B cell (primary cell): ENCODE measurements around the gene KRI1. TPM values are rescaled to one million over a fixed set of nuclear protein-coding genes. Genes with fewer than 3 reads are reported as not detected.

Source experiments
- ATAC-seq: fragments of 200-7000 bp; cut with Tn5 transposase; one replicate; pipeline ENCODE4 v1.10.0; 2021; ENCODE audit warnings: low read depth, mild to moderate bottlenecking, moderate number of reproducible peaks, moderate library complexity
- CTCF ChIA-PET: fragments of 350-600 bp; sonication (Branson Sonifier 250); formaldehyde crosslinking; loops from one replicate; lab custom pipeline; 2021; ENCODE audit warnings: antibody characterized with exemption, inconsistent platforms; lab: Charles Lee
- POLR2A ChIA-PET: fragments of 350-600 bp; sonication (Branson Sonifier 250); formaldehyde crosslinking; loops from one replicate; lab custom pipeline; 2021; ENCODE audit warnings: antibody characterized with exemption; lab: Charles Lee
- DNase-seq: peaks from one replicate; pipeline ENCODE4 v3.0.0; 2013
- H2AFZ ChIP-seq: 2 replicates; pipeline ENCODE4 v1.6.1; 2012; ENCODE audit warnings: mild to moderate bottlenecking, low read depth, low read length; ENCODE audit not compliant: insufficient read depth, poor library complexity, severe bottlenecking
- H3K27ac ChIP-seq, 2 donors: 1 replicate in 1 of 2; 2 replicates in 1 of 2; pipeline ENCODE4 v1.5.1; 2012 to 2013; ENCODE audit warnings: low read length in 2 of 2, mild to moderate bottlenecking in 2 of 2, moderate library complexity in 1 of 2
- H3K27me3 ChIP-seq, 4 experiments: fragments of 200-600 bp in 1 of 4; sonication (generic) in 1 of 4; replicated peaks in 1 of 4; 1 replicate in 2 of 4; 2 replicates in 2 of 4; pipeline versions ENCODE4 v1.6.1 to v1.7.0; 2013 to 2016; ENCODE audit warnings: low read length in 3 of 4, mild to moderate bottlenecking in 2 of 4, mixed read lengths in 1 of 4, moderate library complexity in 1 of 4; ENCODE audit not compliant: insufficient read depth in 4 of 4, control insufficient read depth in 3 of 4; ENCODE audit errors: control extremely low read depth in 1 of 4
- H3K36me3 ChIP-seq, 2 experiments: replicated peaks in 1 of 2; 1 replicate in 1 of 2; 2 replicates in 1 of 2; pipeline versions ENCODE4 v1.6.1 to v1.7.1; 2013; ENCODE audit warnings: low read length in 1 of 2; ENCODE audit not compliant: insufficient read depth in 2 of 2, control insufficient read depth in 1 of 2; ENCODE audit errors: control extremely low read depth in 1 of 2, extremely low read depth in 1 of 2
- H3K4me1 ChIP-seq, 2 donors: fragments of 200-600 bp in 1 of 2; sonication (generic) in 1 of 2; 1 replicate in 1 of 2; 2 replicates in 1 of 2; pipeline versions ENCODE4 v1.5.1 to v1.6.1; 2013 to 2017; ENCODE audit warnings: low read length in 2 of 2; ENCODE audit not compliant: control insufficient read depth in 2 of 2, insufficient read depth in 2 of 2
- H3K4me2 ChIP-seq: replicated peaks from 2 replicates; pipeline ENCODE3; 2012; ENCODE audit warnings: mild to moderate bottlenecking, low read depth, low read length; ENCODE audit not compliant: poor library complexity, severe bottlenecking
- H3K4me3 ChIP-seq, 5 experiments: fragments of 200-600 bp in 1 of 5; sonication (generic) in 1 of 5; 1 replicate in 3 of 5; 2 replicates in 2 of 5; pipeline versions ENCODE4 v1.5.1 to v1.7.0; 2011 to 2016; ENCODE audit warnings: low read length in 4 of 5, mild to moderate bottlenecking in 4 of 5, low read depth in 2 of 5, control low read depth in 1 of 5, moderate library complexity in 1 of 5; ENCODE audit not compliant: insufficient read depth in 1 of 5; ENCODE audit errors: control extremely low read depth in 1 of 5, extremely low read depth in 1 of 5
- H3K79me2 ChIP-seq: fragments of 200-600 bp; sonication (generic); one replicate; pipeline ENCODE4 v1.6.0; 2016; ENCODE audit warnings: low read length; ENCODE audit not compliant: control insufficient read depth, insufficient read depth
- H3K9ac ChIP-seq: fragments of 200-600 bp; sonication (generic); 2 replicates; pipeline ENCODE4 v1.6.1; 2017; ENCODE audit warnings: mild to moderate bottlenecking, low read length, moderate library complexity
- H3K9me3 ChIP-seq, 3 donors: one replicate each; pipeline versions ENCODE4 v1.6.1 to v1.7.1; 2013; ENCODE audit warnings: low read length in 2 of 3; ENCODE audit not compliant: control insufficient read depth in 2 of 3, insufficient read depth in 1 of 3; ENCODE audit errors: control extremely low read depth in 1 of 3
- H4K20me1 ChIP-seq: 2 replicates; pipeline ENCODE4 v1.6.0; 2012; ENCODE audit warnings: mild to moderate bottlenecking, low read length; ENCODE audit not compliant: insufficient read depth, control insufficient read depth, poor library complexity, severe bottlenecking
- H3K27ac Mint-ChIP-seq: one replicate; pipeline ENCODE4 v1.8.0; 2021; ENCODE audit warnings: mixed read lengths
- H3K27me3 Mint-ChIP-seq: one replicate; pipeline ENCODE4 v1.8.0; 2021; ENCODE audit warnings: mixed read lengths
- H3K4me1 Mint-ChIP-seq: one replicate; pipeline ENCODE4 v1.8.0; 2021; ENCODE audit warnings: mixed read lengths
- H3K4me3 Mint-ChIP-seq: one replicate; pipeline ENCODE4 v1.8.0; 2021; ENCODE audit warnings: mixed read lengths
- H3K9me3 Mint-ChIP-seq: one replicate; pipeline ENCODE4 v1.8.0; 2022; ENCODE audit warnings: mixed read lengths; ENCODE audit not compliant: insufficient read depth
- EZH2 ChIP-seq: IDR thresholded peaks from 2 replicates; pipeline ENCODE4 v1.6.1; 2012; ENCODE audit warnings: borderline replicate concordance, low read depth, mild to moderate bottlenecking, moderate library complexity, low read length; ENCODE audit not compliant: insufficient read depth, poor library complexity, severe bottlenecking
- WGBS: methylation state at CpG from one replicate; pipeline ENCODE4 v1.1.5; 2013; ENCODE audit warnings: missing lambda C conversion rate; ENCODE audit not compliant: insufficient coverage; 5-methylcytosine and 5-hydroxymethylcytosine counted together
- intact Hi-C: fragments of 100-400 bp; cut with micrococcal nuclease; formaldehyde crosslinking; loops from one replicate; pipeline ENCODE4 v1.10.0; 2022
- polyA plus RNA-seq: library from polyadenylated mRNA; depleted of rRNA; stranded (reverse); fragments of >200 nt; gene quantifications from 2 replicates; pipeline ENCODE4 v1.2.3, GENCODE V29; 2012
- total RNA-seq, 2 donors: library from RNA; stranded (reverse); fragments of 120-200 nt in 1 of 2; gene quantifications; 1 replicate in 1 of 2; 2 replicates in 1 of 2; pipeline versions ENCODE4 v1.2.3 to v1.2.4, GENCODE V29; 2013 to 2022
- TF ChIP-seq, protein P1 (sequence below): fragments of 200-600 bp; IDR thresholded peaks from one replicate; pipeline ENCODE4 v1.8.0; 2022; ENCODE audit warnings: antibody characterized with exemption, mild to moderate bottlenecking

Gene KRI1
- total and polyA plus RNA-seq, 2 donors (not counting 1 experiment from before 2014, with no cell fraction given), result 46.7 to 62.8 TPM

DNA sequence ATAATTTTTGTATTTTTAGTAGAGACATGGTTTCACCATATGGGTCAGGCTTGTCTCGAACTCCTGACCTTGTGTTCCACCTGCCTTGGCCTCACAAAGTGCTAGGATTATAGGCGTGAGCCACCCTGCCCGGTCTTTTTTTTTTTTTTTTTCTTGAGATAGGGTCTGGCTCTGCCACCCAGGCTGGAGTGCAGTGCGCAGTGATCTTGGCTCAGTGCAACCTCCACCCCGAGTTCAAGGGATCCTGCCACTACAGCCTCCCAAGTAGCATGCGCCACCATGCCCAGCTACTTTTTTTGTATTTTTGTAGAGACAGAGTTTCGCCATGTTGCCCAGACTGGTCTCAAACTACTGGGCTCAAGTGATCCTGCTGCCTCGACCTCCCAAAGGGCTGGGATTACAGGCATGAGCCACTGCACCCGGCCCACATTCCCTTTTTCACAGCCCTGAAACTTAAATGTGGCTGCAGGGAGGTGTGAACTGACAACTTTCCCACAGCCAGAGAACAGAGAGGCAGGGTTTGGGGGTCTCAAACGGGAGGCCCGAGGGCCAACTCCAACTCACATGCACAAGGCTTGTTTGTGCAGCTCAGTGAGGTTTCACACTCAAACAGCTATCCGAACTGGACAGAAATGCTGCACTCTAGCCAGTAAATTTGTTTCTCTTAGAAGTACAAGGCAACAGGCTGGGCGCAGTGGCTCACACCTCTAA lies 44.2 kb downstream of the KRI1 start:
- H3K4me1 Mint-ChIP-seq, result peaks cover 20% of the 10 kb centered on the region
- no peak overlapping the region for H3K27ac Mint-ChIP-seq
- Histone ChIP-seq H3K4me2 (no peak overlapping the region), H3K4me3 (no peak overlapping the region), H3K36me3 (no peaks in the 10 kb centered on the region), H3K79me2 (no peaks in the 10 kb centered on the region), H3K4me1 (peaks cover 25 to 27% of the 10 kb centered on the region in 2 donors), H4K20me1 (no peaks in the 10 kb centered on the region), H3K9me3 (peaks cover 0 to 8% (median 0%) of the 10 kb centered on the region in 3 donors), H3K9ac (no peak overlapping the region), H3K27me3 (peaks cover 0 to 46% (median 18%) of the 10 kb centered on the region in 4 experiments), H2AFZ (no peak overlapping the region), H3K27ac (no peak overlapping the region)
- ChIA-PET POLR2A (no interaction called here), CTCF (interaction anchor here (0.6 to 1.2 kb wide), 2 partner anchors 14 to 124 kb away, joined by 3 to 6 read pairs; no protein-coding TSS in a partner anchor)
- DNase-seq (no peak), ATAC-seq (no peak)
- no peak overlapping the region for H3K4me3 Mint-ChIP-seq
- H3K27me3 Mint-ChIP-seq, result peaks cover 26% of the 10 kb centered on the region
- intact Hi-C loops, result no loop called here
- TF ChIP-seq, protein P1, sequence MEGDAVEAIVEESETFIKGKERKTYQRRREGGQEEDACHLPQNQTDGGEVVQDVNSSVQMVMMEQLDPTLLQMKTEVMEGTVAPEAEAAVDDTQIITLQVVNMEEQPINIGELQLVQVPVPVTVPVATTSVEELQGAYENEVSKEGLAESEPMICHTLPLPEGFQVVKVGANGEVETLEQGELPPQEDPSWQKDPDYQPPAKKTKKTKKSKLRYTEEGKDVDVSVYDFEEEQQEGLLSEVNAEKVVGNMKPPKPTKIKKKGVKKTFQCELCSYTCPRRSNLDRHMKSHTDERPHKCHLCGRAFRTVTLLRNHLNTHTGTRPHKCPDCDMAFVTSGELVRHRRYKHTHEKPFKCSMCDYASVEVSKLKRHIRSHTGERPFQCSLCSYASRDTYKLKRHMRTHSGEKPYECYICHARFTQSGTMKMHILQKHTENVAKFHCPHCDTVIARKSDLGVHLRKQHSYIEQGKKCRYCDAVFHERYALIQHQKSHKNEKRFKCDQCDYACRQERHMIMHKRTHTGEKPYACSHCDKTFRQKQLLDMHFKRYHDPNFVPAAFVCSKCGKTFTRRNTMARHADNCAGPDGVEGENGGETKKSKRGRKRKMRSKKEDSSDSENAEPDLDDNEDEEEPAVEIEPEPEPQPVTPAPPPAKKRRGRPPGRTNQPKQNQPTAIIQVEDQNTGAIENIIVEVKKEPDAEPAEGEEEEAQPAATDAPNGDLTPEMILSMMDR, result no peak
- no peak for TF ChIP-seq EZH2
- 81% methylated on average over 11 of the region's 13 CpGs for WGBS
- no peaks in the 10 kb centered on the region for H3K9me3 Mint-ChIP-seq

DNA sequence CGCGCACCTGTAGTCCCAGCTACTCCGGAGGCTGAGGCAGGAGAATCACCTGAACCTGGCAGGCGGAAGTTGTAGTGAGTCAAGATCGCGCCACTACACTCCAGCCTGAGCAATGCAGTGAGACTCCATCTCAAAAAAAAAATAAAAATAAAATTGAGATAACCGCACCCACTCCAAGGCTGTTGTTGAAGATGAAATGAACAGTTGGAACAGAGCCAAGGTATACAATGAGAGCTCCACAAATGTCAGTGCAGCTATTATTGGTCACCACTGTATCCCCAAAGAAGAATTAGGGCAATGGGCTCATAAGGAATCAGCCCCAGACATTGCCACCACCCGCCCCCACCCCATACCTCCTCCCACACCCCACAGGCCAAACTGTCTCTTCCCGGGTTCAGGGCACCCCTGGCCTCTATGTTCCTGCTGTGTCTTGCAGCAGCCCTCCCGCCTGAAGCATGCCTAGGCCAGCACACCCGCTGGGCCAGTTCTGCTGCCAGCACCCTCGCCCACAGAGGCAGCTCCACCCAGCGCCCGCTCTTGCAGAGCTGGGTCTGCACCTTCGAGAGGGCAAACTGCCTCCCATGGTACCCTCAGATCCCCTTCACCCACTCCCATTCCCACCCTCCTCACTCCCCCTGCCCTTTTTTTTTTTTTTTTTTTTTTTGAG lies 45.0 kb downstream of the KRI1 start:
- H3K4me3 ChIP-seq, result no peak overlapping the region
- 93% methylated on average over 11 of the region's 15 CpGs for WGBS
- CTCF ChIA-PET, result interaction anchor here (0.5 to 1.2 kb wide), 2 partner anchors 41 to 61 kb away, joined by 3 read pairs; no protein-coding TSS in a partner anchor

More for the DNA sequence above, 45.0 kb downstream of the KRI1 start:
- no peaks in the 10 kb centered on the region for H4K20me1 ChIP-seq
- H3K27me3 Mint-ChIP-seq, result peaks cover 32% of the 10 kb centered on the region
- POLR2A ChIA-PET, result no interaction called here
- TF ChIP-seq, protein P1, result no peak
- TF ChIP-seq EZH2, result no peak
- no peak for DNase-seq
- peaks cover 1 to 54% (median 24%) of the 10 kb centered on the region in 4 experiments for H3K27me3 ChIP-seq
- peaks cover 24% of the 10 kb centered on the region for H3K4me1 Mint-ChIP-seq
- H3K9me3 ChIP-seq, result peaks cover 0 to 8% (median 0%) of the 10 kb centered on the region in 3 donors
- no peak overlapping the region for H3K27ac ChIP-seq
- ATAC-seq, result no peak
- no peak overlapping the region for H3K4me3 Mint-ChIP-seq
- no peaks in the 10 kb centered on the region for H3K9me3 Mint-ChIP-seq
- no peak overlapping the region for H3K4me2 ChIP-seq
- H3K27ac Mint-ChIP-seq, result no peak overlapping the region
- intact Hi-C loops, result no loop called here
- no peak overlapping the region for H2AFZ ChIP-seq
- H3K36me3 ChIP-seq, result no peaks in the 10 kb centered on the region
- H3K9ac ChIP-seq, result no peak overlapping the region
- H3K79me2 ChIP-seq, result no peaks in the 10 kb centered on the region
- H3K4me1 ChIP-seq, result peaks cover 25 to 27% of the 10 kb centered on the region in 2 donors
